Measurements from ENCODE around the gene C10orf62.
"Not testable (repeated sequence)": the region's sequence is repeated elsewhere in the genome, so short reads cannot be mapped to it uniquely, and the experiment has no call there.

C10orf62 gene, protein sequence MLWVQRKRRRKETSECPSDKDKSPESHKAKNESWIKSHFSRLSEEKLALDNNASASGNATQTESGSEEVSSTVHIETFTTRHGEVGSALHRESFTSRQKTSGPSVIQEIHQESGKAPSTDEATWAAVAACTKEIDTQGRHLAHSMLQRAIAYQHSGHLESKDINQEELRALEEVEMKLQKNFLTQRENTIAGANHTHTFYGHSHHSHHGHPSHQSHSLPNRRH

DNA sequence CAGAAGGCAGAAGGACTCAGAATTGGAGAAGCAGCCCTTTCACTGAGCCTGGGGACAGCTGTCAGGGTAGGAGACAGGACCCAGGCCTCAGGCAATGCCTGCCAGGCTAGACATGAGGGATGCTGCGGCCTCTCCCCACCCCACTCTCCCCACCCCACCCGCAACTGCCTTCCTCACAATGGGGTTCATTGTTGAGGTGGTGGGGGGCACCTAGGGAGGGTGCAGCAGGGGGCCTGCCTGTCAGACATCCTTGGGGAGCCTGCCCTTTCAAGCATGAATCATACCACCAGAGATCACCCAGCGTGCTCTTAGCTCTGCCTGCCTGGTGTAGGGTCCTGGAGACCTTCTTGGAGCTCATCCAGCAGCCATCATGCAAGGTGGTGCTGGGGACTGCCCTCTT lies at the start of gene C10orf62:
Gene C10orf62, plus strand, starts transcription at position 243 of the 400 bp plus-strand sequence. CDS start 177 bp downstream, outside the sequence.
- DNase-seq = no peak

DNA sequence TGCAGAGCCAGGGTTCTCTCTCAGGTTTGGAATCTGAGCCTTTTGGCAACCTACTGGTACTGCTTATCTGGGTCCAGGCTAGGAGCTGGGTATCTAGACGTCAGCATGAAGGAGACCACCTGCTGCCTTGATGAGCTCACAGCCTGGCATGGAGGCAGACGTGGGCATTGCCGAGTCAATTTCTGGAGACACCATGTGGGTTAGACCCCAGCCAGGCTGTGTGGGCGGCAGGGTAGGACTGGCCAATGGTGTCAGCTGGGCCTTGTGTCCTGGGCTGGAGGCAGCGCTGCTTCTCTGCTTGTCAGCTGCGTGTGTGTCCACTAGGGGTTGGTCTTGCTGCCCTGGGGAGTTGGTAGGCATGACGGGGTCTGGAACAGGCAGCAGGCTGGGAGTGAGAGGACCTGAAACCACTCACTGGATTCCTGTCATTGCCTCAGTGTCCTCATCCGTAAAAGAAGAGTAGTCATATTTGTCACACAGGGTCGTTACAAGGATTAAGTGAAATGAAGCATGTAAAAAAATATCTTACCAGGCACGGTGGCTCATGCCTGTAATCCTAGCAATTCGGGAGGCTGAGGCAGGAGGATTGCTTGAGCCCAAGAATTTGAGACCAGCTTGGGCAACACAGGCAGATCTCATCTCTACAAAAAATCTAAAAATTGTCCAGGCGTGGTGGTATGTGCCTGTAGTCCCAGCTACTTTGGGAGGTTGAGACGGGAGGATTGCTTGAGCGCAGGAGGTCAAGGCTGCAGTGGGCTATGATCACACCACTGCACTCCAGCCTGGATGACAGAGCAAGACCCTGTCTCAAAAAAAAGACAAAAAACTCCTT lies 48.6 kb upstream of the C10orf62 start:
- no peak for DNase-seq

DNA sequence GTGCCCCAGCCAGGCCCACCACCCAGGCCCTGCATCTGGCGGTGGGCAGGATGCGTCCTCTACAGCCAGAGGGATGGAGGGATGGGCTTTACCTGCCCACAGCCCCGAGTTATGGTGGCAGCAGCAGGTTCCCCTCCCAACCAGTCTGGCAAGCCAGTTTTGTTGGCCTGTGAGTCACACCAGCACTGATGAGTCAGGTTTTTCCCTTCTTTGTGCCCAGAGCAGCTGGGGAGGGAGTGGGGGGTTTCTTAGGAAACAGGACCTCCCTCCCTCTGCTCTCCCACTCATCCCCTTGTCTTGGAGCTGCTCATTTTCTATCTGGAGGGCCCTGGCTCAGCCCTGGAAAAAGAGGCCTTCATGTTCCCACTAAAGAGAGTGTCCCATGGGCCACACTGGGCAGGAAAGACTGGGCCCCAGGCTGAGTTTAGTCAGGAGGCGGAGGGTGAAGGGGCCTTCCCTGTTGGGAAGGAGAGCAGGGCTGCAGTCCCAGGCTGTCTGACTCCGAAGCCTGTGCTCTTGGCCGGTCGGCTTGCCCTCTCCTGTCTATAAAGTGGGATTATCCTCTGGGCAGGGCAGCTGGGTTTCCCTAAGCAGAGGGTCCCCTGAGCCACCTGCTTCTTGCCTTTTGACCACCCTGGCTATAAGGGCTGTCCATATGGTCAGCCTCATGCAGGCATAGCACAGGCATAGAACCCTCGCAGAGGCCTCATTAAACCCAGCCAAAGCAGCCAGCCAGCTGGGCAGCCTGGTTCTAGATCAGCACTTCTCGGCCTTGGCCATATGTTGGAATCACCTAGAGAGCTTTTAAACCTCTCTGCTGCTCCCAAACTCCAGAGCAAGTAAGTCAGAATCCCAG lies 47.1 kb upstream of the C10orf62 start:
- peak; percentile 21 for DNase-seq

DNA sequence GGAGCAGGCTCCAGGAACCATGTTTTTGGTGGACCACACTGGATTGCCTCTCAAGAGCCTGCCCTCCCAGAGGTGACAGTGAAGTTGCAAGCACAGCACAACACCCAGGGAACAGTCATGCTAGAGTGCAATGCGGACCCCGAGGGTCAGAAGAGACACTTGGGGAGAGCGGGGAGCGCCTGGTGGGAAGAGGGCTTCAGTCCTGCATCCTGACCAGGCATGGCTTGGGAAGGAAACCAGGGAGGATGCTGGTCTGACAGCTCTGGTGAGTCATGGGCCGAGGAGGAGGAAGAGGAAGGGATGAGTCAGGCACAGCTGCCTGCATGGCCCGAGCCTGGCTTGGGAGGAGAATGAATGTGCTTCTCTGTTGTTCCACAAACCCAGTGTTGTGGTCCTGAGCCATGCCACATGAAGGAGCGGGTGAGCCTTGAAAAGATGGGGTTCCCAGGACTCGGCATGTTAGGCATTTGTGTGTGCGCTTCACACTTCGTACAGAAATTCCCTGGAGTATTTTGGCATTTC lies 46.4 kb upstream of the C10orf62 start:
- peak; percentile 79 for DNase-seq

DNA sequence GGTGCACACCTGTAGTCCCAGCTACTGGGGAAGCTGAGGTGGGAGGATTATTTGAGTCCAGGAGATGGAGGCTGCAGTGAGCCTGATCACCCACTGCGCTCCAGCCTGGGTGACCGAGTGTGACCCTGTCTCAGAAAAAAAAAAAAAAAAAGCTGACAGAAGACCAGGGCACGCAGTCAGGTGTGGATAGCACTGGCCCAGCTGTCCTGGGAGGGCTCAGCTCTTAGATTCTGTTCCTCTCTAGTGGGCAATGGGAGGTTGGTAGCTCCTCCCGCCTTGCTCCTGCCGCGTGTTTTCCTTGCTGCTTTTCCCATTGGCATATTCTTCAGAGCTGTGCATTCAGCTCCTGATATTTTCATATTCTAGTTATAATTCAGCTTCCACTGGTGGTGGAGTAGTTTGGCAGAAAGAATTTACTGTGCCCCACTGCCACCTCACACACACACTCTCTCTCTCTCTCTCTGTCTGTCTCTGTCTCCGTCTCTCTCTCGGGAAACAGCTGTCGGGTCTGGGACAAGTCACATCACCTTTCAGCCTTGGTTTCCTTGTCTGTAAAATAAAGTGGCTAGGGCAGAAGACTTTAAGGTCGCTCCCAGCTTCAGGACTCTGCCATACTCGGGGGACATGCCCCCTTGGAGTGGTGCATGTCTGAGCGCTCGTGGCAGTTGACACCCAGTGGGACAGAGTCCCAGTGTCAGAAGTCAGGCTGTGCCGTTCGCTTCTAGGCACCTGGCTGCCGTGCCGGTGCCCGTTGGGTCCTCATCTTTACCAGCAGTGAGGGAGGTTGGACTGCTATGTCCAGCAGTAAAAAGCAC lies 42.9 kb upstream of the C10orf62 start:
- DNase-seq = no peak

DNA sequence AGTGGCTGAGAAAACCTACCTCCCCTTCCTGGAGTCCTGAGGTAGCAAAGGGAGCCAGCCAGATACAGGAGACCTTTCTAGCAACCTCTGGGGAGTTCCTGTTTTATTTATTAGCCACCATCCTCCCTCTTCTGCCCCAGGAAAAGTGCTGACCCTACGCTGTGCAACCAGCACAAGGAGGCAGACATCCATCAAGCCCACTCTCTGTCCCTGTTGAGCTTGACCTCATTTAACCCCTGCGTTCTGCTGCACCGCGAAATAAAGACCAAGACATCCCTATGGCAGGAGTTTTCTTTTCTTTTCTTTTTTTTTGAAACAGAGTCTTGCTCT lies 42.3 kb upstream of the C10orf62 start:
- DNase-seq = no peak

DNA sequence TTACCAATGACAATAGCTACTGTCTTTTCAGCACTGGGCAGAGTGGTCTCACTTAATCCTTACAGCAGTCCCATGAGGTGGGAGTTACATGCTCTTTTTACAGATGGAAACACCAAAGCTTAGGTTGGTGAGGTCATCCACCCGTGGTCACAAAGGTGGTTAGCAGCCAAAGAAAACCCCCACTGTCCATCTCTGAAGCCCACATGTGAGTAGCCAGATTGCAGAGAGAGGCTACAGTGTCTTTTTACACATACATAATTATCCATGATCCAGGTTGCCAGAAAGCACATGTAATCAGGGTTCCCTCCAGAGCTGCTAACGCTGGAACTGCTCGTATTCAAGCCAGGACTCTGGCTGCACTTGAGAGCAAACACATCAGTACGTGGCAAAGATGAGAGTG lies 41.6 kb upstream of the C10orf62 start:
- DNase-seq = no peak

DNA sequence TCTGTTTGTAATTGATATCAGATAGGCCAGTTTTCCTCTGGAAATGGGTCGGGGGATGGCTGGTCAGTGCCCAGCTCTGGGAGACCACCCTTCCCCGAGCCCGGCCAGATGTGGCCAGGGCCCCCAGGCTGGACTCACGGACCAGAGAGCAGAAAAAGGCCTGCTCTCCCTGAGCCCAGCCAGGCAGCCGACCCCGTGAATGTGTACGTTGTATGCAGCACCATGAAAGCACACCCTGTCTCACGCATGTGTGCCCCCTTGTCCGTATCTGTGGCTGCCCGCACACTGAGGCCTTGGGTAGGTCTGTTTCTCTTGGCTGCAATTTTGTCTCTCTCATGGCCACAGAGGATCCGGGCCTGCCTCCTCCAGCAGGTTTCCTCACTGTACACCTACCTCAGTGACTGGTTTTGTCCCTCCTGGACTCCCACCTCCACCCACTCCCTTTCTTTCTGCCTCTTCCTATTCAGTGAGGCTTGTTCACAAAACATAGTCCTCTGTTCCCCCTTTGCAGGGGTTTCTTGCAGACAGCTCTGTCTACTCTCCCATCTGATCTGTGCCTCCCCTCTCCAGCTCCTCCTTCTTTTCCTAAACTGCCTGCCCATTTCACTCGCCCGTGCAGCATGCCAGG lies 40.6 kb upstream of the C10orf62 start:
- no peak for DNase-seq

DNA sequence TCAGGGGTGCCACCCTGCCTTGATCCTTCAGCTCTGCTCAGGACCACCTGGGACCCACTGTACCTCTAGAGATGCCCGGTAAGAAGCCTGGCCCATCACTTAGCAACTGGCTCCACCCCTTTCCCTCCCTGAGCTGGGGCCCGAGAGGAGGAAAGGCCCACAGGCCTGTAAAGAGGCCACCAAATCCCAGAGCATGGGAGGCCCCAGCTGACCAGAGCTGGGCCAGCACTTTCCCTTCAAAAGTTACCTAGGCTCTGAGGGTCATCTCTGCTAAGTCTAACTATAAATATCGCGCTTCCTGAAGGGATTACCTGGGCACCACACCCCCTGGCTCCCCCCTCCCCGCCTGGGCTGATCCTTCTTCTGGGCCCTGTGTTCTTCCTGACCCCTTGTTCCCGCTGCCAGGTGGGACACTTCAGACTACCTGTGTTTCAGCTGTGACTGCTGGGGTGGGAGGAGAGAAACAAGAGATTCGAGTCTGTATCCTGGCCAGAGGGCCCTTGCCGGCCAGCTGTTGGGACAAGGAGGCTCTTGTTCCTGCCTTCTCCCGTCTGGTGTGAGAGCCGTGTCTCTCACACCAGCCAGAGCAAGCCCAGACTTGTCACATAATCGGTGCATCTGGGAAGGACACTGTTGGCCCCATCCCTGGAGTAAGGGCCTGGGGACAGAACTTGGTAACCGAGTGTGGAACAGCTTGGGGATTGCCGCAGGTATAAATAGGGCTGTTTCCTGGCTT lies 39.8 kb upstream of the C10orf62 start:
- DNase-seq = peak; percentile 74

DNA sequence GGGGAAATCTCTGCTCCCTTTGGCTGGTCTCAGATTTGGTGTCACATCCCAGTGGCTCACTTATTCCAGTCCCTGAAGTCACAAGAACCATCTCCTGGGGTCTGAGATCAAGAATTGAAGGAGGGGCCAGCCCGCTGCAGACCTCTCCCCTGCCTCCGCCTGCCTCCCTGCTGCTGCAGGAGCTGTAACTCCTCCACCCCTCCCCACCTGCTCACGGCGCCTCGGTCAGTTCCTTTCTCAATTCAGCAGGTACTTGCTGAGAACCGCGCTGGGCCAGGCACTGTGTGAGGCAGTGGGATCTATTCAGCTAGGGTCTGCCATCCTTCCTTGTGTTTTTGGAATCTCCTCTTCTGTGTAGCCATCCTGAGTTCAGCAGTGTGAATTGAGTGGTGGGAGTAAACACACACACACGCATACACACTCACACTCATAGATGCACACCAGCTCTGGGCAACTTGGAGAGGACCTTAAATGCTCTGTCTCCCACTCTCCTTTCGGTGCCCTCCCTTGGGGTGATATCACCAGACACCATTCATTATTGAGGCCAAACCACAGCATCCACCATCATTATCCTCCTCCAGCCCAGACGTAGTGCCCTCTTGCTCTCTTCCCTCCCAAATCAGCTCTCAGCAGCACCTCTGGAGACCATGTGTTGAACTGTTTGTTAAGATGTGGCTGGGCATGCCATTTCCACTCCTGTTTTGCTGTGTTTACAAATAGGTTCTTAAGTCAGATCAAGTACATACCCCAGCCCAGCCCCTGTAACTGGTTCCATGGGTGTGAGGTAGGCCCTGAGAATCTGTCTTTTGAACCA lies 39.0 kb upstream of the C10orf62 start:
- DNase-seq = no peak

DNA sequence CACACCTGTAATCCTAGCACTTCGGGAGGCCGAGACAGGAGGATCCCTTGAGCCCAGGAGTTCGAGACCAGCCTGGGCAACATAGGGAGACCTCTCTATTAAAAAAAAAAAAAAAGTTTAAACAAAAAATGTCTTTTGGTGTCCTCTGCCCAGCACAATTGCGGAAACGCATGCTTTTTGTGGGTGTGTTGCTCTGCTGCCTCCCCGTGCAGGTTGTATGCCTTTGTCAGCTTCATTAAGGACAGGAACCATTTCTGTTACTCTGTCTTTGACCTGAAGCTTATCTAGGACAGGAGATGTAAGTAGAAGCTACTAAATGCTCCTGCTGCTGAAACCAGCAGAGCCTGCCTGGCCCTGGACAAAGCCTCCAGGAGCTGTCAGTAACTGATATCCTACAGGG lies 38.2 kb upstream of the C10orf62 start:
- DNase-seq = no peak

DNA sequence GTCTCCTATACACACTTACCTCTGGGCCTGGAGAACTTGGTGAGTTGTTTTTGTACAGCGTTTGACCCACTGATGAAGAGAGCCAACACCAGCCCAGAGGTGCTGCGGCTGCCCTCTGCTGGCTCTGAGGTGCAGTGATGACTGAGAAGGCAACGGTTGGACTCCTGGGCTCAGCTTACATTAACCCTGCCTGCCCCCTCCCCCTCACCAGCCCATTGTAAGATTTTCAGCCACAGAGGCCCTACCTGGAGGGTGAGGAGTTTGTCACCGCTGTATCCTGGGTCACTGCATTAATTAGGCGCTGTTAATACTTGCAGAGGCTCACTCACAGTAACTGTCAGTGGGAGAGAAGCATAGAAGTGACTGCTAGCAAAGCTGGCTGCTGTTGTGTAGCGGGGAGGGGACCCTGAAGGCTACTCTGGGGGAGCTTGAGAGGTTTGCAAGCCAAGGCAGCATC lies 35.9 kb upstream of the C10orf62 start:
- DNase-seq = peak; percentile 80

DNA sequence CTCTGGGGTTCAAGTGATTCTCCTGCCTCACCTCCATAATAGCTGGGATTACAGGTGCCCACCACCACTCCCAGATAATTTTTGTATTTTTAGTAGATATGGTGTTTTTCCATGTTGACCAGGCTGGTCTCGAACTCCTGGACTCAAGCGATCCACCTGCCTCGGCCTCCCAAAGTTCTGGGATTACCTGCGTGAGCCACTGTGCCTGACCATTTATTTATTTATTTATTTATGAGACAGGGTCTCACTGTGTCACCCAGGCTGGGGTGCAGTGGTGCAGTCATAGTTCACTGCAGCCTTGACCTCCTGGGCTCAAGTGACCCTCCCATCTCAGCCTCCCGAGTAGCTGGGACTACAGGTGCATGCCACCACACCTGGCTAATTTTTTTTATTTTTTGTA lies 35.2 kb upstream of the C10orf62 start:
- not testable (repeated sequence) for DNase-seq

DNA sequence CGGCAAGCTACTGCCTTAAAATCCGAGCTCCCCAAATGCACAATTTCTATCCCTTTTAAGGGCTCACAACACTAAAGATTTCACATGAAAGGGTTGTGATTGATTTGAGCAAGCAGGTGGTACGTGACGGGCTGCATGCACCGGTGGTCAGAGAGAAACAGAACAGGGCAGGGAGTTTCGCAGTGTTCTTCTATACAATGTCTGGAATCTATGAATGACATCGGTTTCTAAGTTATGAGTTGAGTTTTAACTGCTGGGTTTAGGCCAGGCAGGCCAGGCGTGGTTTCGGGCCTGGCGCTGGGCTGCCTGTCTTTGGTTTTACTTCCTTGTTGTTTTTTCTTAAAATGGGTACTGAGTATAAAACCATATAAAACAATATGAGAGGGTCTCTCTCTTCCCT lies 34.0 kb upstream of the C10orf62 start:
- not testable (repeated sequence) for DNase-seq

DNA sequence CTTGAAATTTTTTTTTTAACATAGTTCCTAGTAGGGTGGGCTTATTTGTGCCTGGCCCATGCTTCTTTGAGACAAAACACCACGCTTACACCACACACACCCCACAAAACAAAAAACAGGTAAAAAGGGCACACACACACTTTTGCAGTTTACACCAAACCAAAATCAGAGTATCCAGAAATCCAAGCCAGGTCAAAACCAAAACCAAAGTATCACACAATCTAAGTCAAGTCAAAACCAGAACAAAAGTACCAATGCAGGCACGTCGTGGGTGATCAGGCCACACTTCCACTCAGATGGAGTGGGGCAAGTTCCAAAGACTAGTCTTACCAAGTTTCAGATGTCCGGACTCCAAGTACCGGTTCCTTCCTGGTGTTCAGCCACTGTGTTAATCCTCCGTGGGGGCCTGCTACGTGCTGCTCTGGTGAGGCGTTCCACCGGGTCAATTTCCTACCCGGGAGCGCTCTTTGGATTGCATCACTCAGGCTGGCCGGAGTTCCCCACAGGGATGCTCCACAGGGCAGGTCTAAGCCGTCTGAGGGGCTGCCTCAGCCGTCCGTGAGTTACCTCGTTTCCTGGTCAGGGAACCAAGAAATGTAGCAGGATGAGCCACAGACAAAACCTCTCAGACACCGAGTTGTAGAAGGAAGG lies 28.7 kb upstream of the C10orf62 start:
- not testable (repeated sequence) for DNase-seq

DNA sequence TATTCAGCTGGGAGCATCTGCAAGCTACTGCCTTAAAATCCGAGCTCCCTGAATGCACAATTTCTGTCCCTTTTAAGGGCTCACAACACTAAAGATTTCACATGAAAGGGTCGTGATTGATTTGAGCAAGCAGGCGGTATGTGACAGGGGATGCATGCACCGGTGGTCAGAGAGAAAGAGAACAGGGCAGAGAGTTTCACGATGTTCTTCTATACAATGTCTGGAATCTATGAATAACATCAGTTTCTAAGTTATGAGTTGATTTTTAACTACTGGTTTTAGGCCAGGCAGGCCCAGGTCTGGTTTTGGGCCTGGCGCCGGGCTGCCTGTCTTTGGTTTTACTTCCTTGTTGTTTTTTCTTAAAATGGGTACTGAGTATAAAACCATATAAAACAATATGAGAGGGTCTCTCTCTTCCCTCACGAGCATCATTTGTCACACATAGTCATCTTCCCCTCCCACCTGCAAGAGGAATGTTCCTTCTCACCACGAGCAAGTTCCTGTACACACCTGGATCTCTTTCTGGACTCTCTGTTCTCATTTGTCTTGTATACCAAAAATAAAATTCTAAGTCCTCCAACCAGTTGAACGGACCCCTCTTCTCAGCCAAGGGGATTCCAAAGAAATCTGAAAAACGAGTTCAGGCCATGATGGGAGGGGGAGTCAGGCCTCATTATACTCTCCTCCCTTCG lies 28.0 kb upstream of the C10orf62 start:
- DNase-seq = not testable (repeated sequence)

DNA sequence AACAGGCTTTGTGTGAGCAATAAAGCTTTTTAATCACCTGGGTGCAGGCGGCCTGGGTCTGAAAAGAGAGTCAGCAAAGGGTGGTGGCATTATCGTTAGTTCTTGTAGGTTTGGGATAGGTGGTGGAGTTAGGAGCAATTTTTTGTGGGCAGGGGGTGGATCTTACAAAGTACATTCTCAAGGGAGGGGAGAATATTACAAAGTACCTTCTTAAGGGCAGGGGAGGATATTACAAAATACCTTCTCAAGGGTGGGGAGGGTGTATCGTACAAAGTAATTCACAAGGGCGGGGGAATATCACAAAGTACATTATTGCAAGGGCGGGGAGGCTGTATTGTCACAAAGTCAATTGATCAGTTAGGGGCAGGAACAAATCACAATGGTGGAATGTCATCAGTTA lies 27.2 kb upstream of the C10orf62 start:
- not testable (repeated sequence) for DNase-seq

DNA sequence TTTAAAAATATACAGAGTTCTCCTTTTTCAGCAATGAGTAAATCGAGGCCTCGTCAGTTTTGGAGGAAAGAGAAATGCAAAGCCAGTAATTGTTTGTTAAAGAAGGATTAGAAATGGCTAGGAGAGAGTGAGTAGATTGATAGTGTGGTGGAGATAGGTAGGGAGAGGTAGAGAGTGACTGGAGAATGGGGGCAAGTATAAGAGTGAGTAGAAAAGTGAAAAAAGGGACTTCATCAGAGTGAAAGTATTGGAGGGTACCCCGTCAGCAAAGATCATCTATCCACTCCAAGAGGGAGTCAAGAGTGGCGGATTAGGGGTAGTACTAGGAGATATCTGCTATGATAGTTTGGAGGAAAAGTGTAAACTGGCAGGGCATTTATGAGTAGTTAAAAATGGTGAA lies 26.2 kb upstream of the C10orf62 start:
- DNase-seq = no peak

DNA sequence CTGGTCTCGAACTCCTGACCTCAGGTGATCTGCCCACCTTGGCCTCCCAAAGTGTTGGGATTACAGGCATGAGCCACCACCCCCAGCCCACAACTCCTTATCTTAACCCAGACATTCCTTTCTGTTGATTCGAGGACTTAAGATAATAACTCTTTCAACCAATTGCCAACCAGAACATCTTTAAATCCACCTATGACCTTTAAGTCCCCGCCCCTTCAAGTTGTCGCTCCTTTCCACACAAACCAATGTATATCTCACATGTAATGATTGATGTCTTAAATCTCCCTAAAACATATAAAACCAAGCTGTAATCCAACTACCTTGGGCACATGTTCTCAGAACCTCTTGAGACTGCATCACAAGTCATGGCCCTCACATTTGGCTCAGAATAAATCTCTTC lies 24.7 kb upstream of the C10orf62 start:
- DNase-seq = no peak
